ENCODE data around the gene DOCK4.
A peak's percentile ranks its signal among the peaks of the same experiment; 100 is the strongest.

Gene DOCK4

DNA sequence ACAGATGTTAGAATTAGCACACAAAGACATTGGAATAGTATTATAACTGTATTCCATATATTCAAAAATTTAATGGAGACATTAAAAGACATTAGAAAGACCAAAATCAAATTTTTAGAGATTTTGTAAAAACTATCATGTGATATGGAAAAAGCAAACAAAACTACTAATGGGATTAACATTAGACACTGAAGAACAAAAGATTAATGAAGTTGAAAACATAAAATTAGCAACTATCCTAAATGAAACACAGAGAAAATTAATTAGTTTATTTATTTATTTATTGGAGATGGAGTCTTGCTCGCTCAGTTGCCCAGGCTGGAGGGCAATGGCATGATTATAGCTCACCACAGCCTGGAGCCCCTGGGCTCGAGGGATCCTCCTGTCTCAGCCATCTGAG lies 158.8 kb downstream of the DOCK4 start:
- no peak for DNase-seq

DNA sequence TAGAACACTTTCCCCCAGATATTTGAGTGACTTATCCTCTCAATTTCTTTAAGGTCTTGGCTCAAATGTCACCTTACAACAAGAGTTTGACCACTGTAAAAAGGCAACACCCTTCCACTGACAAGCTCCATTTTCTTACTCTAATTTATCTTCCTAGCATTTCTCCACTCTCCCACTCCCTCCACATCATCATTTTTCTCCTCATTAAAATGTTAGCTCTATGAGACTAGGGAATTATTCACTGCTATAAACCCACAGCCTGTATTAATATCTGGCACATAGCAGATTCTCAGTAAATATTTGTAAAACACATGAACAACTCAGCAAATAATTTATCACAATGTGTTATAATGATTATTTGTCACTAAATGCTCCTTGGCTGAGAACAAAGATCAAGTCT lies 161.0 kb downstream of the DOCK4 start:
- DNase-seq: no peak

DNA sequence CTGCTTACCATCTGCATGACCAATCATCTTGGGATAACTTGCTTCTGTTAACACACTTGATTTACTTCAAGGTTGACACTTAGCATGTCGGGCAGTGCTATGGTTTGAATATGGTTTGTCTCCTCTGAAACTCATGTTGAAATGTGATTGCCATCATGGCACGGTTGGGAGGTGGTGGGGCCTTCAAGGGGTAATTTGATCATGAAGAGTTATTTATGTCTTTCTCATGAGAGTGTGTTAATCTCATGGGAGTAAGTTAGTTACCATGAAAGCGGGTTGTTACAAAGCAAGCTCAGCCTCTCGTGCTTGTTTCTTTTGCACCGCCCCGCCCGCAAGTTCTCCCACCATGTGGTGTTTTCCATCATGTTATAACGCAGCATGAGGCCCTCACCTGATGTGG lies 163.6 kb downstream of the DOCK4 start:
- no peak for DNase-seq

GRCh38 chr7:112038353-112038752 lies 167.8 kb downstream of the DOCK4 start:
- DNase-seq: no peak

DNA sequence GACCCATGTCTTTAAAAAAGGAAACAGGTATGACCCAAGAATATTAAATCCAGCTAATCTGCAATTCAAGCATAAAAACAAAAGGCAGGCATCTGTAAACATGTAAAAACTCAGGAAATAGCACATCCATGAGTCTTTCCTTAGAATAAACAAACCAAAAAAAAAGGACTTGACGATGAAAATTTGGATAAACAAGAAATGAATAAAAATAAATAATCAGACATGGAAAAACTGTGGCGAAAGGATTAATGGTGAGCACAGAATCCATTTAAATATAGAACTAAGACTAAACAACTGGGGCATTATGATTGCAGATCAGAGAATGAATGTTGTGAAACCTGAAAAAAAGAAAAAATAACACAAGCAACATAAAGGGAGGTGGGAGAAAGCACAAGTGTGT lies 170.1 kb downstream of the DOCK4 start:
- no peak for DNase-seq

DNA sequence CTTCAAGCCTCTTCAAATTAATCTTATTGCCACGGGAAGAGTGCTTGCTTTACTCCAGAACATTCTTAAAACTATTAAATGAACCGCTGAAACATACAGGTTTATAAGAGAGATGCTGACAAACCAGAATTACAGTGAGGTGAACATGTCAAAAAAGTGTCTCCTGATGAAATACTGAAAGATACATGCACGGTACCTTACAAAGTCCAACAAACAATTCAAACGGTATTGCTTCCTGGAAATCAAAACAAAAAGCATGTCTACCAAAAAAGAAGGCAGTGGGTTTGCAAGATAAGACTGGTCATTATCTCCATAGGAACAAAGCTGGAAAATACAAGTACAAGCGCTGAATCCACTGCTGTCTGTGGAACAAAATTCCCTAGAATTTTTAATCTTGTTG lies 174.5 kb downstream of the DOCK4 start:
- DNase-seq: no peak

DNA sequence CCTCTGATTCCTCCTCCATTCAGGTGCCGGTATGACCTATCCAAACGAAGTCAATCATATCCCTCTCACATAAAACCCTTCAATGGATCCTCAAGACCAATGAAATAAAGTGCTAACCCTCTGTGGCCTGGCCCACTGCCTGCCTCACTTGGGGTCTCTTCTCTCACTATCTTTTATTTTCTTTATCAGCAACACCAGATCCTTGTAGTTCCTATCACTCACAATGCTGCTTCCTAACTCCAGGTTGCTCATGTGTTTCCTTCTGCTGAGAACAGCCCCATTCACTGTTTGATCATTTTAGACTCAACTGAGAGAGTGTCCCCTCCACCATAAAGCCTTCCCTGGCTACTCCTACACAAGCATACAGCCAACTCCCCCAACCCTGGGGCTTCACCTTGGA lies 180.6 kb downstream of the DOCK4 start:
- DNase-seq: no peak

DNA sequence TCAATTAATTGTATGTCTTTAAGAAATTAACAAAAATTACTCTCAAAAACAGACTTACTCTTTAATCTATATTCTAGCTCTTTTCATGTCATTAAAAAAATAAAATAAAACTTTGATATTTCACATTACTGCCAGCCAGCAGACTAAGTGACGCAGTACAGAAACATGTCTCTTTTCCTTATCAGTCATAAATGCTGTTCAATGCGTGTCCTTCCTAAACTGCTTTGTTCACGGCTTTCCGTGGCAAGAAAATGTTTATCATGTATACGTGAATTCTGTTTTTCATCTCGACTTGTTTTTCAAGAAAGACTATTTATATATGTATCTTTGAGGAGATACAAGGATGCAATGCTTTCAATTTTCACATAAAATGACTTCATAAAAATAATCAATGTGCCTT lies 182.4 kb downstream of the DOCK4 start:
- no peak for DNase-seq

DNA sequence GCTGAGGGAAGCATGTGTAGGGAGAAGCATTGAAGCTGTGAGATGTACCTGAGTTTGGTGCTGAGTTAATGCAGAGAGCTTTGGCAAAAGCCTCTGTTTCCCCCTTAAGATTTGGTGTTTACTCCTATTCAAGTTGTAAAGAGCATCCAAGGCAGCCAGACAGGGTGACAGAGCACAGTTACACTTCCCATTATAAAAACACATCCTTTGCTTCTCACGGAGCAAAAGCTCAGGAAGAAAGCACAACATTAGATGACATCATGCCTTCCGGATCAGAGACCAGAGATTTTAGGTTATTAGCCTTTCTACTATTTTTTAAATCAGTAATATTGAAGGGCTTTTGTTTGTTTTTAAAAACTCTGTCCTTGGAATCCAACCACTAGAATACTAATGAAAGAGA lies 182.9 kb downstream of the DOCK4 start:
- DNase-seq: no peak

DNA sequence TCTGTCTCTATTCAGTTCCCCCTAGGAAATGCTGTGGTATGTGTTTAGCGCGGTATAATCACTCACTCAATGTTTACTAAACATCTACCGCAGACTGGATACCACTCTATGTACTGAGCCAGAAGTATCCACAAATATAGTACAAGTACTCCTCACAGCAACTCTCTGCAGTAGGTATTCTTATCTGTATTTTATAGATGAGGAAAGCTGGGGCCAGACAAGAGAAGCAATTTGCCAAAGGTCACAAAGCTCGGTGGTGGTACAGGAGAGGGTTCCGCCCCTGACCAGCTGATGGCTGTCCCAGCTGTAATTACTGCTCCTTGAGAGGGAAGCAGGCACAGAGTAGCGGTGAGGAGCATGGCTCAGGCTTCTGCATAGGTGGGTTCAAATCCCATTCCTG lies 184.1 kb downstream of the DOCK4 start:
- DNase-seq: no peak

DNA sequence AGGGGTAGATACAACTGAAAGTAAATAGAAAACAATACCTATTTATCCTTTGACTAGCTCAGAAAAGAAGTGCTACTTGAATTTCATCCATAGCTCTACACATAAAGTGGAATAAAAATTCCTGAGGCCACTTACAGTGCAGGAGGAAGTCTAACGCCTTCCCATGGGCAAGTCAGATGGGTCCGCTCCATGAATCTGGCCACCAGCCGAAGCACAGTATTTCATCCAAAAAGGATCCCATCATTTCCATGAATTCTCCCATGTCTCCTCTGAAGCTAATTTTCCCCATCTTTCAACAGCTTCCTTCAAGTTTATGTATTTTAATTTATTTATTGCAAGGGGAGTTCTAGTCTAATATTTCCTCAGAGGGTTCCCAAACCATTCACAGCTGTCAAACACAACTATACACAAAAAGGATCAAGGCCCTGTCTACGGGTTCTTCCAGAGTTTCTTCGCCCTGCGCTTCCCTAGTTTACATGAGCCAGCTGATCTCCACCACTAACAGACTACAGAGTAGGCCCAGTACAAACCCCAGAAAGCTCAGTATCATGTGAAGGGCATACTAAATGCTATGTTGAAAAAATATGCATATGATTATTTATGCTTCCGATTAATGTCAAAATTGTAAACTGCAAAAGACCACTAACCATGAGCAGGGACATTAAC lies 184.7 kb downstream of the DOCK4 start:
- DNase-seq: no peak

GRCh38 chr7:112020800-112021199 lies 185.4 kb downstream of the DOCK4 start:
- DNase-seq: no peak

DNA sequence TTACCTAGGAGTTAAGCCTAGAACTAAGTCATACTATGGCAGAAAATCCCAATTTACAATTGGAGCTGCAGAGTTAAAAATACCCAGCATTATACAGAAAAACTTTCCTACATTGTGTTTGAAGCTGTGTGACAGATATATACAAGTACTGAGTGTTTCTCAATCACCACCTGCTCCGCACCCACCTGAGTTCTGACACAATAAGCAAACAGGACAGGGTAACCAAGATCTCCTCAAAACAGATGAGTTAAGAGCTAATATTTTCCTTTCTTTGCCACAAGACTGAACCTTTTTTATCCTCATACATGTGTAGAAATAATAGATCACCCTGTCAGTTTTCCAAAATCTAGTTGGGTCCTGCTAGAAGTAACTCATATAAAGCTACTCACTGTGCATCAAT lies 186.3 kb downstream of the DOCK4 start:
- DNase-seq: no peak

DNA sequence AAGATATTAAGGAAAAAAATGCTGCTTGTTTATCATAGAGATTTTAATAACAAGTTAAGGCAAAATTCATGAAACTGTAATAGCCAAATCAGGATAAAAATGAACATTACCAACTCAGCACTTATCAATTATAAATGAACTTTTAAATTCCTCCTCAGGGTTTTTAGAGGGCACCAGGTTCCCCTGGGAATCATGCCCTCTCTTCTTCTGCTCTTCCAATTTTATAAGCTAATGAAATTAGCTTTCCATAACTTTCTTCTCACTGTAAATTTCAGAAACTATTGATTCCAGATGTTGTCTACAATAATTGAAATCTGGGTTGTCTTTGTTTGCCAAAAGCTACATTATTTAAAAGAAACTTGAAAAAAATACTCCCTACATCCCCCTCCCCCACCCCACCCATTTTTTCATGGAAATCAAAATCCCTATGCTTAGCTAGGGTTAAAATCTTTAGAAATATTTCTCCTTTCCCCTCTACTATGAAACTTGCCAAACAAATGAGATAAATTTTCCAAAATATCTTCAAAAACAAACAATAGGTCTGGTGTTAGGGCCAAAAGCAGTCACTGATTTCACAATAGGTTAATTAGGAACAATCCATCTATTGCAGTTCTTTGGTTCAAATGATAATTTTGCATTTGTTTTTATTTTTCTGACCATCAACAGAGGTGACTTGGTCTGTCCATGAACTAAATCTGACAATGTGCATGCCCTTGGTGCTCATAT lies 187.7 kb downstream of the DOCK4 start:
- DNase-seq: no peak

- DNase-seq: peak; percentile 22
Observed at GRCh38 chr7:112015146-112015545, 191.1 kb downstream of the DOCK4 start.

- DNase-seq: no peak
Observed at GRCh38 chr7:112014347-112014746, 191.9 kb downstream of the DOCK4 start.

GRCh38 chr7:112013274-112013673 lies 192.9 kb downstream of the DOCK4 start:
- DNase-seq: no peak

DNA sequence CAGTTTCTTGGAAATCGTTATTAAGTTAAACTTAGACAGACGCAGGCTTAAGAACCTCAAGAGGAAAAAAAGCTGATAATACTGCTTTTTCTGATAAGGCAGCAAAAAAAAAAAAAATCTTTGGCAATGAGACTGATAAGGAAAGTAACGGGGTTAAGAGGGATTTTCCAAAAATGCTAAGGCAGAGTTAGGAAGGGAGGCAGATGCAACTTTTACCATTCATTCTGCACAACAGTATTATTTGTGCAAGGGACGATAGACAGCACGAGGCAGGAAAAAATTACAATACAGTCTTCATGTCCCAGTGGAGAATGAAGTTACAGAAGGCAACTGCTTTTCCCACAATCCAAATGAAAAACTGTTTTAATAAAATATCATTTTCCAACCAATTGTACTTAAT lies 194.0 kb downstream of the DOCK4 start:
- DNase-seq: no peak

DNA sequence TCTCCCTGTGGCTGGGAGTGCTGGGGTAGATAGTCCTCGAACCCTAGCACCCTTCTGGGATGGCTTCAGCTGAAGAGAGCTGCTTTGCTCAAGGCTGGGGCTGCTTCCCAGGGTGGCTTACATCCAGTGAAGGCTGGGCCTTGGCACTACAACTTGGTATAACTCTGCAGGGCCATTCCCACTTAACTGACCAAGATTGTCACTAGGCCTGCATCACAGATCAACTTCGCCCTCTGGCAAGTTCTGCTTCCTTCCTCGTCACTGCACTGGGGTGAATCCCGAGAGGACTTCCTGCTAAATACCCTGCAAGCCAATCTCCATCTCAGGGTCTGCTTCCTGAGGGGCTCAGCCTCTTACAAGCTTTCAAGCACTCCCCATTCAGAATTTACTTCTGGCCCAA lies 195.2 kb downstream of the DOCK4 start:
- DNase-seq: no peak

DNA sequence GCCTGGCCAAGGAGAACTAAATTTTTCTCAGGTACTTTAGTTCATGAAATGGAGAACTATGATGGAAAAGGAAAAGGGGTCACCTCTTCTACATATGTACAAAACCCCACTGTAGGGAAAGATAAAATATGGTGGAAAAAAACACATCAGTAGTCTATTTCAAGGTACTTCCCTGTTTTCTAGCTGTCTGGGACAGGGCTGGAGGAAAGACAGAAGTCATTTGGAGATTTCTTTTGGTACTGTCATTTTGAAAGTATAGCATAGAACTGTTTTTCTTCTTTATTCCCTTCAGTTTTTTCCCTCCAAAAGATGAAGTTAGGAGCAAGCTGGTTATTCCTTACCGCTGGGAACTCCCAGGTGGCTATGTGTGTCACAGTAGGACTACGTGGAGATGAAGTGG lies 196.1 kb downstream of the DOCK4 start:
- DNase-seq: no peak

DNA sequence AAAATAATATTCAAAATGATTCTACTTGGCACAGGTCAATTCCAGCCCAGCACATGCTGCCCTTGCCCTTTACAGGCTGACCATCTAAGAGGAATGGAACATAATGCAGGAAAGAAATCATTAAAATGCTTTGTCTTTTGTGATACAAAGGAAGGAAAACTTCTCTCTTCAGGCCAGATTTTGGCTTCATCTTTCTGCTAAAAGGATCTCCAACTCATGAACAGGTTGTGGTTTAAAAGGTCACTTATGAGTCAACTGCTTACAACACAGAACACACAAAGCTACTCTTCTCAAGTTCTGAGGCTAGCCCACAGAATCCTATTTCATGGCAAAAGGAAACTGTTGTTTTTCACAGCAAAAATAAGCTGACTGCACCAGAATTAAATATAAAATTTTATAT lies 197.1 kb downstream of the DOCK4 start:
- DNase-seq: no peak

DNA sequence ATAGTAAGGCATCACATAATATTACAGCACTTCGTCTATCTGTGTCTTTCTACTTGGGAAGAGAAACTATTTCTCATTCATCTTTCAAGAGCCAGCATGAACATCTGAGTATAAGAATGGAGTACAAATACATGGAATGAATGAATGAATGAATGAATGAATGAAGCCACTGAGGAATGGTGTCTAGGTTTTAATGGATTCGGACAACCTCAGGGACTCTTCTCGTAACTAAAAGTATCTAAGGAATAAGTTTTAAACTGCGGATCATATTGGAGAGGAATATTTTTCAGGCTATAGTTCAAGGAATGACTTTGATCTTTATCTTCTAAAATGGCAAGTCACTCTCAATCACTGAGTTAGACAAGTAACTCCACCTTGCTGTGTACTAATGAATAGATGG lies 199.0 kb downstream of the DOCK4 start:
- no peak for DNase-seq

DNA sequence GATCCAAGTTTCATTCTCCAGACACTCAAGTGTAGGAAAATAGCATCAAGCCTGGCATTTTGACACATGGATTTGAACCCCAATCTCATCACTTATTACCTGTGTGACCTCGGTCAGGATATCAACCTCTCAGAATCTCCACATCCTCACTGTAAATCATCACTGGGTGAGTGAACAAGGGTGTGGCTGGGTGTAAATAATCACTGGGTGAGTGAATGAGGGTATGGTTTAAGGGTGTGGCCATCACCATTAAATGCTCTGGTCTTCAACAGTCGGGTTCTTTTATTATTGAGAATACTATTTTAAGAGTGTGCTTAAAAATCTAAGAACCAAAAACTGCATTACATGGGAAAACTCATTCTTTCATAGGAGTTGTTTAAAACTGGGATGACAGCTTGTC lies 200.1 kb downstream of the DOCK4 start:
- DNase-seq: no peak

- DNase-seq: no peak
Observed at GRCh38 chr7:112005205-112005775, 200.9 kb downstream of the DOCK4 start.
